K562 (cell line): ENCODE results near the gene GPR157.

Experiments
- CTCF ChIP-seq, 3 experiments: IDR thresholded peaks in 2 of 3; conservative IDR thresholded peaks in 1 of 3; 2 replicates each; pipeline ENCODE4 v1.5.1; 2011 to 2012; ENCODE audit warnings: low read length in 3 of 3, mild to moderate bottlenecking in 3 of 3, control low read depth in 2 of 3, improper control_type of control experiment in 1 of 3, inconsistent platforms in 1 of 3, low read depth in 1 of 3, mixed read lengths in 1 of 3, moderate library complexity in 1 of 3; ENCODE audit not compliant: insufficient read depth in 2 of 3
- GABPA ChIP-seq: fragments of 200-800 bp; sonication (Bioruptor generic); conservative IDR thresholded peaks from 2 replicates; pipeline ENCODE4 v1.6.1; 2016; ENCODE audit warnings: low read depth, missing genetic modification characterization, missing compliant biosample characterization
- HCFC1 ChIP-seq: IDR thresholded peaks from 2 replicates; pipeline ENCODE4 v1.6.1; 2012; ENCODE audit warnings: low read depth, low read length, improper control_type of control experiment
- NCOA1 ChIP-seq: fragments of 450-650 bp; IDR thresholded peaks from 2 replicates; pipeline ENCODE4 v1.6.1; 2016; ENCODE audit warnings: low read depth
- NR3C1 ChIP-seq: sonication (generic); formaldehyde crosslinking; IDR thresholded peaks from 2 replicates; pipeline ENCODE4 v1.8.1; 2022; ENCODE audit warnings: missing genetic modification reagents
- PHF20 ChIP-seq: fragments of 450-650 bp; IDR thresholded peaks from 2 replicates; pipeline ENCODE4 v1.6.1; 2018; ENCODE audit not compliant: partially characterized antibody
- STAT5B ChIP-seq: fragments of 250-450 bp; sonication (Bioruptor Pico); IDR thresholded peaks from 2 replicates; pipeline ENCODE4 v1.8.0; 2021; ENCODE audit warnings: mild to moderate bottlenecking, inconsistent platforms
- ZC3H11A ChIP-seq: IDR thresholded peaks from 2 replicates; pipeline ENCODE4 v1.6.1; 2012; ENCODE audit warnings: low read depth, low read length, improper control_type of control experiment

- TF ChIP-seq NCOA1: no peak
- no peak for TF ChIP-seq GABPA (tag)
- no peak for TF ChIP-seq ZC3H11A
- TF ChIP-seq CTCF (IDR thresholded peaks at IDR 0.05 in 2 of 3, conservative IDR thresholded peaks at IDR 0.05 in 1 of 3; ENCODE audit: insufficient read depth in 2 of 3, low read depth in 1 of 3, low read length in 3 of 3): no peak
- no peak for TF ChIP-seq PHF20
- no peak for TF ChIP-seq HCFC1
- no peak for TF ChIP-seq NR3C1
- no peak for TF ChIP-seq STAT5B
Measured at GRCh38 chr1:9073143-9073542, 55.8 kb downstream of the GPR157 start.
